Panc1 (cell line): ENCODE measurements around the gene FAM222B.

Experiments used
- CTCF ChIP-seq: fragments of 450-650 bp; IDR thresholded peaks from 2 replicates; pipeline ENCODE4 v1.5.1; 2017; ENCODE audit warnings: mild to moderate bottlenecking
- POLR2AphosphoS5 ChIP-seq: IDR thresholded peaks from 2 replicates; pipeline ENCODE4 v1.6.1; 2012; ENCODE audit warnings: mild to moderate bottlenecking, low read depth, low read length, moderate library complexity
- REST ChIP-seq, 2 experiments: IDR thresholded peaks; 2 replicates each; pipeline ENCODE4 v1.6.1; 2011 to 2012; ENCODE audit warnings: low read depth in 2 of 2, control low read depth in 1 of 2, low read length in 1 of 2, mild to moderate bottlenecking in 1 of 2, moderate library complexity in 1 of 2; ENCODE audit not compliant: insufficient read depth in 1 of 2
- TCF7L2 ChIP-seq: IDR thresholded peaks from 2 replicates; pipeline ENCODE4 v1.6.1; 2011; ENCODE audit warnings: mild to moderate bottlenecking, low read depth, low read length, inconsistent platforms

- TF ChIP-seq CTCF (no peak), REST (IDR thresholded peaks at IDR 0.05; ENCODE audit: insufficient read depth in 1 of 2, low read depth in 2 of 2, low read length in 1 of 2) (no peak), POLR2AphosphoS5 (no peak), TCF7L2 (no peak)
Measured at GRCh38 chr17:28827672-28828071, 14.9 kb downstream of the FAM222B start.
